HG03196 (cell line): Measurements from ENCODE around the gene PIK3C3.

Source experiments
- ATAC-seq: cut with Tn5 transposase; IDR thresholded peaks from one replicate; pipeline ENCODE4 v1.9.1; 2021; ENCODE audit not compliant: unreplicated experiment

PIK3C3 gene

DNA sequence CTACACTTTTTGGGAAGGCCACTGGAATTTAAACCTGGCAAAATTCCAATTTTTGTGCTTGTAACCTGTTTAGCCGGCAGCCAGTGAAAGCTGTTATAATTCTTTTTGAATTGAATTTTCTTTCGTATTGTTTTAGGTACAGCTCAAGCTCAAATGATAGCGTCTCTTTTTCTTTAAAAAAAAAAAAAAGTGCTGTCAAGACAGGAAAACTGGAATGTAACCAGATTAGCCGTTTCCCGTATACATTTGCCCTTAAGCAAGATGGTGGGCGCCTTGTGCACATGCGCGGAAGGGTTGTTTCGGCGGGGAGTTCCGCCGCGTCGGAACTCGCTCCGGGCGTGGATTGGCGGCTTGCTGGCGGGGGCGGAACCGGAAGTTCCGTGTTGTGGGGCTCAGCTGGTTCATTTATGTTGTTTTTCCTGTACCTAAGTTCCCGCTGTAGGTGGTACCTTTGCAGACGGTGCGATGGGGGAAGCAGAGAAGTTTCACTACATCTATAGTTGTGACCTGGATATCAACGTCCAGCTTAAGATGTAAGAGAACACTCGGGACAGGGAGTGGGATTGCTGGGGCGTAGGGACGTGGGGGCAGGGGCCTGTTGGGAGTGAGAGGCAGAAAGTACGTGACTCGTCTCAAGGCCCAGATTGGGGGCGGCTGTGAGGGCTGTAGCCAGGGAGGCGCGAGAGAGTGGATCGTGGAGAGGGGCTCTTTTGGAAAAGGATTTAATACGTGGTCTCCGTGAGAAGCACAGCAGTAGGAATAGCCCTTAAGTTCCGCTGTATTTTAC lies at the start of gene PIK3C3:
TSS of gene PIK3C3 (plus strand) at position 408 of the 787 bp plus-strand sequence. CDS start at position 466, 58 bp downstream.
- peak; percentile 97 for ATAC-seq

DNA sequence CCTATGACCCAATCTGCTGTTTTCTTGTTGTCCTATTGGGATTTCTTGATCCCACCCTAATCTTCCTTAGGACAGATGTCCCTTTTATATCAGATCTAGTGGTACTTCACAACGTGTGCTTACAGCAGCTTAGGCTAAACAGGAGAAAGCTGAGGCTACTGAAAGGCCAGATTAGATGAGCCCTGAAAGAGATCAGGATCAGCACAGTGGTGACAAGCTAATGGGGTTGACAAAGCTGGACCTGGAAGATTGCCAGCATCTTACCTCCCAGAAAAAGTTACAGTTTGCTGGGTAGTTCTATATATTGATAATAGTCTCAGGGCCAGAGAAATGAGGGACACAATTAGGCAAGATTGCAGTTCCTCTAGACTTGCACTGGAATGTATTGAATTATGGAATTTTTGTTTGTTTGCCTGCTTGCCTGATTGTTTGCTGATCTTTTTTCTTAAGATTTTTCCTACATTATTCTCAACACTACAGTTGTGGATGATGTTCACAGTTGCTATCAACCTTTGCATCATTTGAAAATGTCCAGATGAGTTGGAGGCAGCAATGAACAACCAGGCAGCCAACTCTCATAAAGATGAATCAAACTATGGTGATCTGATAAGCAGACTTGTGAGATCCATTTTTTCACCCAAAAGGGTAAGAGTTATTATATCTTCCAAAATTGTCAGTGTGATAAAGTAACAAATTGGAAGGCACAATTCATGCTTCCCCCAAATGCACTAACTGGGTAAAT lies 49.1 kb upstream of the PIK3C3 start:
- no peak for ATAC-seq

DNA sequence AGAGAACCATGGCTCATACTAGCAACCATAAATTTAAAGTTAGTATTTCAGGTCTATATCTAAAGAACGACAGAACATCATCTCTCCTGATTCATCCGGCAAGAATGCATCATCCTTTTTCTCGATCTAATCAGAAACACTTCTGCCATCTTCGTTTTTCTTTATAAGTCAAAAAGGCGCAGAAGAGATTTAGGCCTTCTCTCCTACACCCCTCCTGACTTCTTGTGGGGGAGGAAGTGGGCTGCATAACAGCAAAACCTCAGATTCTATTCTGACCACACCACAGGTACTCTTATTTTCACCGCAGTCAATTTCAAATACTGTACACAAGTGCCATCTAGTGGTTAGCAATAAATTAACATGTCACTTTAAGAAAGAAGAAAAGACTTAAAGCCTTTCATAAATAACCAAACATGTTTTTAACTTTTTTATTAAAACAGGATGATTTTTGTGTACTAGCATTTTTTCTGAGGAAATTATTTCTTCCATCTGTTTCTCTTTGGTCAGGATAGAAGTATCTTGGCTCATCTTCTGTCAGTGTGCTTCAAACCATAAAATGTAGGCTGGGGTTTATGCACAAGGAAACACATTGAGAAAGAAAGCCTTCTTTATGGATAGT lies 48.4 kb upstream of the PIK3C3 start:
- peak; percentile 87 for ATAC-seq

DNA sequence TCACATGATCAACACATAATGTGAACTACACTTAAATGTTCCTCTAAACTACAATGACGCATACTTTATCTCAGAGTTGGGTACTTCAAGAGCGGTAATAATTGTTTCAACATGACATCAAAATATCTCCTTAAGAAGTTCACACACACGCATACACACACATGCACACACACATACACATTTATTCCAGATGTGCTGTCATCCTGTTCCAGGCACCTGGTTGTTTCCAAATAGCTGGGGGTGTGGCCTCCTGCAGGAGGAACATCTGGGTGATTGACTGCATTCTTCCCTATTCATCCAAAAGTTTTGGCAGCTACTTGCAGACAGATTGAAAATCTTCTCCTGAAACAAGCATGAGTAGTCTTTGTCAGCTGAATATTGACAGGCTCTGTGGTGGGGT lies 37.9 kb upstream of the PIK3C3 start:
- ATAC-seq = no peak

DNA sequence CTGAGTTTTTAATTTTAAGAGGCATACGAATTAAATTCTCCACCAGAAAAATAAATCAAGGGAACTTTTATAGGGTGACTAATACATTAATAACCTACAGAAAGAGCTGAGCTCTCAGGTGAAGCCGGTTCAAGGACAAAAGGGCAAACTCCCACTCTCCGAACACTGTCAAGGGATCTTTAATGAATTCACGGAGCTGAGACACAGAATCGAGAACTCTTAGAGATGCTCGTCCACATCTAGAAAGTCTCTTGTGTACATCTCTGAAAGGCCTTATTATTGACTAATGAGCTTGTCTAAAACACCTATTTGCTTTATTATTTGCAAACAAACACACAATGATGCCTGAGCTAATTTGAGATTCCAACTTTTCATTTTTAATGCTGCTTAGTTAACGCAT lies 33.3 kb upstream of the PIK3C3 start:
- ATAC-seq = no peak

DNA sequence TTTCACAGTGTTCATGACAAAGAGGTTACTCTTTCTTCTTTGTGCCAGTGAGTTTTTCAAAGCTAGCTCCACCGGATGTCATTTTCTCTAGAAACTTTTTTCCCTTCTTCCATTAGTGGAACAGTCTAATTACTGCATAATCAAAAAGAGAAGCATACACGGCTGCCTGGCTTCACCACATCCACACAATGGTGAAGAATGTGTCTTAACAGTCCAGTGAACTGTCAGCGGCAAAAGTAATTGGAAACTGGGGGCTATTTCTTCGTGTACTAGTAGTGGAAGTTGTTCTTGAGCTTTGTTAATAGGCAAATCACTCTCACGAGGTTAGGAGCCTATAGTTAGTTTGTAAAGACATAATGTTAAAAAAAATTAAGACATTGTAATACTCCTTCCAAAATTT lies 32.9 kb upstream of the PIK3C3 start:
- no peak for ATAC-seq

DNA sequence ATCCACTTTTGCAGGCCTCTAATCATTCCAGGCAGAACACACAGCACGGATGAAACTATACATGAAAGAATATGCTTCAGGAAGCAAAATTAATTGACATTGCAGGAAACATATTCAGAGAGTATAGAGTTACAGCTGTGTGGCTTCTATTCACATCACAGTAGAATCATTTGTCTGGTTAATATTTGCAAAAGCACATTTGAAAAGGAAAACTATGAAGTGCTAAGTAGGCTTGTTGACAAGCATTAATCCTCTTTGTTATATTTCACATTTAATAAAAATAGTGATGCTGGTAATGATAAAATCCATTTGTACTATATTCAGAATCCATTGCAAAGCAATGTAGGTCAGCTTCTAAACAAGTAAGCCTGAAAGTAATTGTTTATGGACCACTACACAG lies 32.2 kb upstream of the PIK3C3 start:
- ATAC-seq = no peak

DNA sequence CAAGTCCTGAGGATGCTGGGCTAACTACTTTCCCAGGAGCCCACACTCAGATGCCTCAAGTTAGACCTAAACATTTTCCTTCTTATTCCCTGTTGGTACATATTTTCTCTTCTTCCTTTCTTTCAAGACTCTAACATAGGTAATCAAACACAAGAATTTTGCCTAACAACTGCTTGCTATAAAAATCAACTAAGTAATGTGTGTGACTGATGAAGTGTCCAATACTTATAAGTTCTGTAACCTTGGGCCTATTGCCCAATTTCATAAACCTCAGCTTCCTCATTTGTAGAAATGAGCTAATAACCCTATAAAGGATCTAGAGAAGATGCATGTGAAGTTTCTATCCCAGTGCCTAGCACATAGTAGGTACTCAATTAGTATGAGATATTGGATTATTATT lies 31.6 kb upstream of the PIK3C3 start:
- ATAC-seq = no peak

DNA sequence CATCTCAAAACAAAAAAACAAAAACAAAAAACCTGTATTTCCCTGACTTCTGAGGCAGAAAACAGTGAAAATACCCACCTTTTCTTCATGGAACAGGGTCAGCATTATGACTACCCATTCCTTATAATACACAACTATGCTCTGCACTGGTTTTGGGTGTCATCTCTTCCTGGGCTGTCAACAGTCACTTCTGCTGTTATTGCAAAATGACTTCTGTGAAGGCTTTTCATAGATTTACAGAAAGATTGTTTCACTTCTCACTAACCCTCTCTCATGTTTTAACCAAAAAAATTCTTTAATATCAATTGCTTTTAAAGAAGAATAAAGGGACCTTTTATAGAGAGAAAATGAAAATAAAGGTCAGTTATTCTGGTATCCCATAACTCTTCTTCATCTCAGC lies 26.5 kb upstream of the PIK3C3 start:
- ATAC-seq = no peak

DNA sequence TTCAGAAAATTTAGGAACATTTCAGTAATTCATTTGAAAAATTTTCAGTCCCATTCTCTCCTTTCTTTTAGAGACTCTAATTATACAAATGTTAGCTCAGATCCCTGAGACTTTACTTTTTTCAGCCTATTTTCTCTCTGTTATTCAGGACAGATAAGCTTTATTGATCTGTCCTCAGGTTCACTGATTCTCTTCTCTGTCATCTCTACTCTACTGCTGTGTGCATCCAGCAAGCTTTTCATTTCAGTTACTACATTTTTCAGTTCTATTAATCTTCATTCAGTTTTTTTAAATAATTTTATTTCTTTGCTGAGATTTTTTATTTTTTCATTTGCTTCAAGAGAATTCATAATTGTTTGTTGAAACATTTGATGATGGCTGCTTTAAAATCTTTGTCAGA lies 22.1 kb upstream of the PIK3C3 start:
- no peak for ATAC-seq

DNA sequence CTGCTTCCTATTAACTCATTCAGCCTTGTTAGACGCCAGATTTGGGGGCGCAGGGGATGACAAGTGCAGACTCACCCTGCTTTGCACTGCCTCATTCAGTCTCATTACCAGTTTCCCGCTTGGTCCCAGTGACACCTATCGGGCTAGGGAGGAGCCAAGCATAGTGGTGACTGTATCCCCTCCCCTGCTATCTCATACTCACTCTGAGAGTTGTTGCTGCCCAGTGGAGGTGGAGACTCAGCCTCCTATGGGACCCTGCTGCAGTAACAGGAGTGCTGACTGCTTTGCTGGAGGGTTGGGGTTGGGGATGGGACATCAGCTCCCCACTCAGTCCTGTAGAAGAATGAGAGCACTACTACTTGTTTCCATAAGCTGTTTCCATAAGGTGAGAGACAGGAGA lies 21.3 kb upstream of the PIK3C3 start:
- ATAC-seq = no peak

DNA sequence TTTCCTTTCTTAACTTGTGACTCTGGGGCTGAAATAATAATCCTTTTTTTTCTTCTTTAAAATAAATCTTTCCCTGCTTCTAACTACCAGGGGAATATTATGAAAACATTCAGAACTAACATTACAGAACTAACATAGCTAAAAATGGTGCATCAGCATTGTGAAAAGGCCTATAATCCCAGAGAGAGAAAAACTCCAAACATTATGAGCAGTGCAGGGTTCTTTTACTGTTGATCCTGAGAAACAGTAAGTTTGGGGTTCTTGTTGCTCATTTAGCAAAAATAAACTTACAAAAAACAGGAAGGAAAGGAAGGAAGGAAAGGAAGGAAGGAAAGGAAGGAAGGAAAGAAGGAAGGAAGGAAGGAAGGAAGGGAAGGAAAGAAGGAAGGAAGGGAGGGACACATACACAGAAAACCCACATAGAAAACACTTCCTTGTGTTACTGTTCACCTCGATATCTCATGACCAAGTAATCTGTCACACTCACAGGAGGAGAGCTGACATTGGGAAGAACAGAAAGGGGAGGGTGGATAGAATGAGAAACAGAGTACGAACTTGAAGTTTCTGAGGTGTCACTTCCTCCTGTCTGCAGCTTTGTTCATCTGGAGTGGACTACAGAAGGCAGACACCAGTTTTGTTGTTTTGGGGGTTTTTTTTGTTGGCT lies 18.4 kb upstream of the PIK3C3 start:
- ATAC-seq = no peak

DNA sequence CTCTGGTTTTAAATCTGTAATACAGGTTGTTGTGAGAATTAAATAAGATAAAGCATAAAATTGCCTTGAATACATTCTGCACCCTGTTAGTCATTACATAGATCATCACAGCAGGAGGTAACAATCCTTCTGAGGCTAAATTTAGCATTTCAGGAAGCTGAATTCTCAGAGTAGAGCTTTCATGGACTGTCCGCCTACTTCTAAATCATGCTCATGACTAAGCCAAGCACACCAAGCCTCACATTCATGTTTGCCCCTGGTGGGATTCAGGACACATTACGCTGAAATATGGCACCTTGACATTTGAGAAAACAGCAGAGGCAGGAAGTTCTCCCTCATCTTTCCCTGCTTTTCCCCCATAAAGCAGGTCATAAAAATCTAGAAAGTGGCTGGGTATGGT lies 16.6 kb upstream of the PIK3C3 start:
- no peak for ATAC-seq

DNA sequence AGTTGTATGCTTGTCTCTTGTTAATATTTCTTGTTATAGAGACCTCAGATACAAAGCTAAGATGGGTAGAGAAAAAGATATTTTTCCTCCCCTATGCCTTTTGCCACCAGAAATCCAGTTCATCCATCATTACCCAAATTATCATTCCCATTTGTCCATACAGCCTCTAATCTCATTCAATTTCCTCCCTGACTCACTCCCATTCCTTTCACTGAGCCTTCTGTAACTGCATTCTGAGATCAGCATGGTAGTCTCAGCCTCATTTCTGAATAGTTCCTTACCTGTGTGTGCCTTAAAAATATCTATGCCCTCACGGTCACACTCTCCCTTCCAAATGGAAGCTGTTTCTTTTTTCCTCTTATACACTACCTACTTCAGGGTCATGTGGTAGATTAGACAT lies 15.7 kb upstream of the PIK3C3 start:
- ATAC-seq = no peak

DNA sequence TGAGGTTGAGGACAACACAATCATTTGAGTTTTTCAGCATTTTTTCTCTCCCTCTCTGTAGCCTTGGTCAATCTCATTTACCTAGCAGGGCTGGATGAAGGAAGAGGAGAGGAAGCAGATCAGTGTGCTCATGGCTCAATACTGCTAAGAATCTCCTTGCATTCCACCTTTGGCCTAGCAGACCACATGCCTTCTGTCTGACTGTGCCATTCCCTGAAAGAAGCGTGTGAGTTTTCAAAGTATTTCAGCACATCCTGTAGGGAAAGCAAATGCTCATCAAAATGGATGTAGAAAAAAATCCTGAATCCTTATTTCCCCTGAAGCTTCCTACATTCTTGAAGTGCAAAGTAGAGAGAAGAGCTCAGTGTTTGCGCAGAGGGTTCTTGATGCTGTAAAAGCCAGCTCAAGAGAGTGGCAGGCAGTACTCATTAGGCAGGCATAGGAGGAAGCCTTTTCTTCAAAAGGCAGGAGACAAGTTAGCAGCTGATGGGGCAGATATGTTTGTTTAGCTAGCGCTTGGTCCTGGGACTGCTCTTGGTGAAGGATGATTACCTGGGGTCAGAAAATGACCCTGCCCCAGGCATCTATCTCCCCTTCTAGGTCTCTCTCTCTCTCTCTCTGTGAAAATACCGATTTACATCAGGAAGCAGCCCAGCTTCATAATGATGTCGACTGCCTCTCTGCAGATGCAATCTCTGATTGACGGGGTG lies 14.4 kb upstream of the PIK3C3 start:
- no peak for ATAC-seq

DNA sequence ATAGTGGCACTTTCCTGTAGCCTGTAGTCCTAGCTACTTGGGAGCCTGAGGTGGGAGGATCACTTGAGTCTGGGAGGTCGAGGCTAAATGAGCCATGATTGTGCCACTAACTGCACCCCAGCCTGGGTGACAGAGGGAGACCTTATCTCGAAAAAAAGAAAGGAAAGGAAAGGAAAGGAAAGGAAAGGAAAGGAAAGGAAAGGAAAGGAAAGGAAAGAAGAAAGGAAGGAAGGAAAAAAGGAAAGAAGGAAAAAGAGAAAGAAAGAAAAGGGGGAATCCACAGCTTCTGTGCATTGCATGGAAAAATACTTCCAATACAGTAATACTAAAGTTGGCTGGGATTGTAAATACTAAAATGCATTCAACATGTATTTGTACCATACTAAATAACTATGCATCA lies 12.8 kb upstream of the PIK3C3 start:
- no peak for ATAC-seq

DNA sequence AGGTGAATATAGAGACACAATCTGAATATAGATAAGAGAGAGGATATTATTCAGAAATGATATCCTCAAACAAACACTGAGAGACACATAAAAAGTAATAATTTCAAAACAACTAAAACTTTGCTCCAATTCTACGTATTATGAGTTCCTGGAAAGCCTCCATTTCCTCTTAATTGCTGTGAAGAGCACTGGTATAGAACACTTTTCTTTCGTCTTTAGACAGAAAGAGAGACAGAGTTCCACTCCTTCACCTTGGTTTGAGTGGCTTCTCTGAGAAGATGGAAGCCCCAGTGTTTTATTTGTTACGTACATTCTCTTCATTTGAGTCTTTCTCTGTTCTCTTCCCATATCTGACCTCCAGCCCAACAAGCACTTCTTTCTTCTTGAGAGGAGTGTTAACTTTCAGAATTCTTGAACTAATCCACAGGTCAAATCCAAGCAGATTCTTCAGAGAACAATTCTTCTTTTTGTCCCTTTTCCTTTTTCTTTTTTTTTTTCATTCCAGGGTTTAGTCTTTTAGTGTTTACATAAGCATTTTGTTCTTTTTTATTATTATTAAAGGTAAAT lies 6.4 kb upstream of the PIK3C3 start:
- ATAC-seq = no peak

DNA sequence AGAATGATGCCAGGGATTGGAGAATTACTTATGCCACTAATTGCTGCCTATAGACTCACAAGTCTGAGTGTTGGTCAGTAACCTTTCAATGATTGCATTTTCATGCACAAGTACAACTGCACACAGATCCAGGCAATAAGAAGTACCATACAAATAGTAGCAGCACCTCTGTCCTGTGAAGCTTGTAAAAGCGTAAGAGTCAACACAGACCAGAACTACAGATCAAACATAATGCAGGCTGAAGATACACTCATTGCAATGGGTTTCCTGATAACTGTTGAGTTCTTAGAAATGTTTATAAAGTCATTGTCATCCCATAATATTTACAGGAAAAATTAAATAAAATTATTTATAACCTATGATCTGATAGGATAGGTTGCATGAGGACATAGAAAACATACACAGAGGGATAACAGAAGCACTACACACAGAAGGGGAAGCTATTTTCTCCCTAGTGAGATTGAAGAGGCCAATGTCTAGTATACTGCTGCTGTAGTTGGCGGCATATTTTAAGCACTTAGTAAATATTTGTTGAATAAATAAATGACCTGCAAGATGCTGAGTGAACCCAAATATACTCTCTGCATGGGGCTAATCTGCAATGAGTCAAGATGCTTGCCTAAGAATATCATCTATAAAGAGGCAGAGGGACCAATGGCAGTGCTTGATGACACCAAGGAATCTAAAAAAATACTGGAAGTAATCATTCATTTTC lies 5.7 kb upstream of the PIK3C3 start:
- ATAC-seq = no peak

DNA sequence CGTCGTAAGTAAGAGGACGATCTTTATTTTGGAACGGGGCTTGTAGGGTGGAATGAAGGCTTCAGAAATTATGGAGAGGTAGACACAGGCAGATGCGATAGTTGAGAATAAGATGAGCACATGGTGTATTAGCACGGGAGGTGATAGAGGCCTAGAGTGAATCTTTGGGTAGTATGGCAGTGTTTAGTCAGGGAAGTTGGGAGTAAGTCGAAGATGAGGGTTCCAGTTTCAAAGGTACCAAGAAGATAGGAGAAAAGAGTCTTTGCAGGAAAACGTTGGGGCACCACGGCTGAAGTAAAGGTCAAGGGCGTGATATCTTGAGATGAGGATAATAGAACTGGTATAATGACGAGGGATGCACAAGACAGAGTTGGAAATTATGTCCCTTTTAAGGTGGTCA lies 654 bp downstream of the PIK3C3 start:
- ATAC-seq = no peak

DNA sequence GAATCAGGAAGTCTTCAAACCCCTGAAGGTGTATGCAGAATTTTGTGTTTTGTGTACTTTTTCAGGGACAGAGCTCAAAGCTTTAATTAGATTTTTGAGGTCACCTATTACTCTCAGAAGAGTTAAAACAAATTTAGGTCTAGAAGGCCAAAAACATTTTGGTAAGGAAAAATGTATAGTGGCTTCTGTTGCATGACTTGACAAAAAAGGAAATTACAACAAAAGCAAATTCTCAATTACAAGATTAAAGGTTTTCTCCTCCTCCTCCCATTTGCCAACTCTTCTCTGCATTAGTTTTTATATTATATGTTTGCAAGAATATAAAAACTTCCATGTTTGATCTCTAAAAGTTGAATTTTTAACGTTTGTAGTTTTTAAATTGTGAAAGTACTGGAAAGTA lies 4.0 kb downstream of the PIK3C3 start:
- ATAC-seq = no peak
